HepG2 (cell line): ENCODE measurements around the gene SARS2. TPM values are rescaled to one million over a fixed set of nuclear protein-coding genes. Genes with fewer than 3 reads are reported as not detected.

Experiments used
- AKAP8 ChIP-seq: sonication (generic); formaldehyde crosslinking; IDR thresholded peaks from 2 replicates; pipeline ENCODE4 v1.5.1; 2020; ENCODE audit warnings: mild to moderate bottlenecking, missing genetic modification reagents
- ASH2L ChIP-seq: fragments of 300-600, 200-600 bp; sonication (generic); IDR thresholded peaks from 2 replicates; pipeline ENCODE4 v1.7.0; 2017; ENCODE audit warnings: low read depth, mild to moderate bottlenecking, moderate library complexity, mixed read lengths, low read length; ENCODE audit not compliant: insufficient read length
- ATF7 ChIP-seq, 2 experiments: fragments of 450-650 bp in 1 of 2; sonication (generic) in 1 of 2; formaldehyde crosslinking in 1 of 2; IDR thresholded peaks; 2 replicates each; pipeline versions ENCODE4 v1.4.0 to v1.6.1; 2016 to 2020; ENCODE audit warnings: antibody characterized with exemption in 1 of 2, mild to moderate bottlenecking in 1 of 2, missing genetic modification reagents in 1 of 2
- CEBPB ChIP-seq: IDR thresholded peaks from 2 replicates; pipeline ENCODE4 v1.6.1; 2011; ENCODE audit warnings: low read depth, low read length, improper control_type of control experiment, borderline replicate concordance
- CENPT ChIP-seq: sonication (generic); formaldehyde crosslinking; IDR thresholded peaks from 2 replicates; pipeline ENCODE4 v1.8.0; 2022; ENCODE audit warnings: low read depth, mild to moderate bottlenecking, moderate library complexity, missing genetic modification reagents
- ETV6 ChIP-seq: sonication (generic); formaldehyde crosslinking; conservative IDR thresholded peaks from 2 replicates; pipeline ENCODE4 v1.4.0; 2020; ENCODE audit warnings: missing genetic modification reagents
- HES4 ChIP-seq: sonication (generic); formaldehyde crosslinking; IDR thresholded peaks from 2 replicates; pipeline ENCODE4 v1.9.0; 2021; ENCODE audit warnings: mild to moderate bottlenecking, missing genetic modification reagents, borderline replicate concordance
- HINFP ChIP-seq: sonication (generic); formaldehyde crosslinking; IDR thresholded peaks from 2 replicates; pipeline ENCODE4 v1.4.0; 2020; ENCODE audit warnings: low read depth, mild to moderate bottlenecking, missing genetic modification reagents
- JUNB ChIP-seq: sonication (generic); formaldehyde crosslinking; IDR thresholded peaks from 2 replicates; pipeline ENCODE4 v1.8.0; 2022; ENCODE audit warnings: missing genetic modification reagents, mild to moderate bottlenecking, borderline replicate concordance
- MAF1 ChIP-seq: sonication (generic); formaldehyde crosslinking; IDR thresholded peaks from 2 replicates; pipeline ENCODE4 v1.5.0; 2020; ENCODE audit warnings: missing genetic modification reagents, borderline replicate concordance
- MXD4 ChIP-seq: IDR thresholded peaks from 2 replicates; pipeline ENCODE4 v1.6.1; 2016; ENCODE audit warnings: mild to moderate bottlenecking, missing biosample characterization, missing genetic modification reagents
- PHF5A ChIP-seq: IDR thresholded peaks from one replicate; pipeline ENCODE4 v1.6.1; 2018; ENCODE audit warnings: low read depth, missing genetic modification reagents; ENCODE audit not compliant: unreplicated experiment
- SMYD3 ChIP-seq: sonication (generic); formaldehyde crosslinking; IDR thresholded peaks from 2 replicates; pipeline ENCODE4 v1.8.1; 2023; ENCODE audit warnings: mild to moderate bottlenecking, missing genetic modification reagents
- TBL1XR1 ChIP-seq: fragments of 150-350 bp; IDR thresholded peaks from 2 replicates; pipeline ENCODE4 v1.6.1; 2014; ENCODE audit warnings: borderline replicate concordance, low read length; ENCODE audit not compliant: partially characterized antibody
- TEAD2 ChIP-seq: sonication (generic); formaldehyde crosslinking; IDR thresholded peaks from 2 replicates; pipeline ENCODE4 v1.9.0; 2021; ENCODE audit warnings: missing genetic modification reagents
- THYN1 ChIP-seq: sonication (generic); formaldehyde crosslinking; IDR thresholded peaks from 2 replicates; pipeline ENCODE4 v1.8.1; 2023; ENCODE audit warnings: low read depth, mild to moderate bottlenecking, moderate library complexity, missing genetic modification reagents, borderline replicate concordance
- YEATS2 ChIP-seq: sonication (generic); formaldehyde crosslinking; IDR thresholded peaks from 2 replicates; pipeline ENCODE4 v1.4.0; 2020; ENCODE audit warnings: missing genetic modification reagents, borderline replicate concordance
- ZHX1 ChIP-seq: sonication (generic); formaldehyde crosslinking; IDR thresholded peaks from 2 replicates; pipeline ENCODE4 v1.8.1; 2022; ENCODE audit warnings: low read depth, mild to moderate bottlenecking, missing genetic modification reagents
- ZNF121 ChIP-seq: sonication (generic); formaldehyde crosslinking; IDR thresholded peaks from 2 replicates; pipeline ENCODE4 v1.5.0; 2020; ENCODE audit warnings: mild to moderate bottlenecking, missing genetic modification reagents
- ZNF124 ChIP-seq: sonication (generic); formaldehyde crosslinking; IDR thresholded peaks from 2 replicates; pipeline ENCODE4 v1.4.0; 2020; ENCODE audit warnings: missing genetic modification reagents
- ZNF451 ChIP-seq: sonication (generic); formaldehyde crosslinking; IDR thresholded peaks from 2 replicates; pipeline ENCODE4 v1.5.0; 2020; ENCODE audit warnings: mild to moderate bottlenecking, missing genetic modification reagents
- ZNF598 ChIP-seq: sonication (generic); formaldehyde crosslinking; IDR thresholded peaks from 2 replicates; pipeline ENCODE4 v1.5.1; 2020; ENCODE audit warnings: mild to moderate bottlenecking, missing genetic modification reagents, borderline replicate concordance
- ZNF607 ChIP-seq: sonication (generic); formaldehyde crosslinking; IDR thresholded peaks from 2 replicates; pipeline ENCODE4 v1.5.1; 2020; ENCODE audit warnings: missing genetic modification reagents, mild to moderate bottlenecking, borderline replicate concordance
- ZNF879 ChIP-seq: sonication (generic); formaldehyde crosslinking; IDR thresholded peaks from 2 replicates; pipeline ENCODE4 v1.8.1; 2023; ENCODE audit warnings: missing genetic modification reagents
- polyA plus RNA-seq, 8 experiments: library from polyadenylated mRNA; depleted of rRNA in 3 of 8; stranded (reverse) in 7 of 8; unstranded in 1 of 8; fragments of >200 nt; fragmentation: Illumina TruSeq in 4 of 8; extraction: Trizol in 4 of 8; gene quantifications; 2 replicates each; pipeline versions ENCODE4 v1.2.1 to v1.2.3, GENCODE V29; 2011 to 2016; ENCODE audit warnings: low read depth in 4 of 8, missing spikeins in 1 of 8, mixed read lengths in 1 of 8; ENCODE audit not compliant: insufficient read depth in 1 of 8
- total RNA-seq, 5 experiments: library from RNA; depleted of rRNA; stranded (reverse); fragments of >200 nt; fragmentation: Illumina TruSeq; extraction: Trizol; gene quantifications; 2 replicates each; pipeline ENCODE4 v1.2.3, GENCODE V29; 2016; ENCODE audit warnings: low read depth in 1 of 5

SARS2 gene
- total and polyA plus RNA-seq, 2 of the 13 experiments (the other 11 are each of a cell fraction or from before 2014, with no cell fraction given) = 40.0 to 48.6 TPM

- TF ChIP-seq ZNF607 (peak; percentile 63; the same call in 1 of the 2 replicates), ZNF124 (CRISPR knock-in tag) (no peak), ZNF121 (peak; percentile 17; the same call in 1 of the 2 replicates), SMYD3 (CRISPR knock-in tag) (no peak), HINFP (CRISPR knock-in tag) (0 out of 2 replicates have a peak, but pooled peaks have one; percentile 45), YEATS2 (CRISPR knock-in tag) (peak; percentile 46; the same call in 1 of the 2 replicates), ZNF451 (CRISPR knock-in tag) (peak; percentile 67; the same call in 1 of the 2 replicates), ZNF598 (CRISPR knock-in tag) (0 out of 2 replicates have a peak, but pooled peaks have one; percentile 44), ATF7 (IDR thresholded peaks at IDR 0.05) (no peak), ATF7 (CRISPR knock-in tag; IDR thresholded peaks at IDR 0.05) (no peak), AKAP8 (CRISPR knock-in tag) (peak; percentile 84; the same call in 1 of the 2 replicates), MAF1 (CRISPR knock-in tag) (no peak; the same call in 1 of the 2 replicates), THYN1 (CRISPR knock-in tag) (no peak), ZHX1 (CRISPR knock-in tag) (0 out of 2 replicates have a peak, but pooled peaks have one; percentile 26), CENPT (CRISPR knock-in tag) (no peak; the same call in 1 of the 2 replicates), ZNF879 (CRISPR knock-in tag) (peak; percentile 34; the same call in 1 of the 2 replicates), JUNB (CRISPR knock-in tag) (no peak), HES4 (CRISPR knock-in tag) (no peak), TBL1XR1 (peak; percentile 56), CEBPB (peak; percentile 31; the same call in 1 of the 2 replicates), PHF5A (CRISPR knock-in tag) (no peak), ASH2L (peak; percentile 94), ETV6 (CRISPR knock-in tag) (peak; percentile 81; the same call in 1 of the 2 replicates), MXD4 (peak; percentile 41; the same call in 1 of the 2 replicates), TEAD2 (CRISPR knock-in tag) (no peak)
These were observed at the start of gene SARS2 (continued) for GRCh38 chr19:38929929-38930775.
